Breast epithelium (tissue), 4 donors: Measurements from ENCODE around the gene GAS7. TPM values are rescaled to one million over a fixed set of nuclear protein-coding genes. Genes with fewer than 3 reads are reported as not detected.

Source experiments
- DNase-seq, 2 donors: peaks; one replicate each; pipeline ENCODE4 v3.0.0-alpha.2; 2019; ENCODE audit warnings: low spot score in 2 of 2
- H3K27ac ChIP-seq, 2 donors: fragments of 200-600 bp; sonication (generic) in 1 of 2; one replicate each; pipeline ENCODE4 v1.5.1; 2016 to 2019; ENCODE audit warnings: mild to moderate bottlenecking in 1 of 2
- H3K27me3 ChIP-seq, 2 donors: fragments of 200-600 bp; sonication (generic) in 1 of 2; one replicate each; pipeline versions ENCODE4 v1.5.1 to v1.6.0; 2017 to 2019; ENCODE audit warnings: control low read depth in 1 of 2, mild to moderate bottlenecking in 1 of 2
- H3K36me3 ChIP-seq: fragments of 200-600 bp; one replicate; pipeline ENCODE4 v1.5.1; 2019
- H3K4me1 ChIP-seq, 2 donors: fragments of 200-600 bp; sonication (generic); one replicate each; pipeline ENCODE4 v1.5.1; 2016 to 2019; ENCODE audit warnings: control low read depth in 1 of 2
- H3K4me3 ChIP-seq, 3 donors: fragments of 200-600 bp; sonication (generic); 1 replicate in 2 of 3; 2 replicates in 1 of 3; pipeline ENCODE4 v1.5.1; 2016 to 2019; ENCODE audit warnings: mild to moderate bottlenecking in 3 of 3, moderate library complexity in 2 of 3
- H3K9me3 ChIP-seq, 2 donors: fragments of 200-600 bp; sonication (generic) in 1 of 2; one replicate each; pipeline ENCODE4 v1.5.1; 2016 to 2019; ENCODE audit warnings: control low read depth in 1 of 2
- POLR2A ChIP-seq: fragments of 450-650 bp; IDR thresholded peaks from one replicate; pipeline ENCODE4 v1.6.1; 2016; ENCODE audit warnings: antibody characterized with exemption, mild to moderate bottlenecking, moderate library complexity
- POLR2AphosphoS5 ChIP-seq, 3 donors: sonication (generic); formaldehyde crosslinking; IDR thresholded peaks; one replicate each; pipeline ENCODE4 v1.6.1; 2017; ENCODE audit warnings: antibody characterized with exemption in 3 of 3
- intact Hi-C: fragments of 100-400 bp; cut with DNase I; formaldehyde crosslinking; loops from one replicate; pipeline ENCODE4 v1.15.1; 2023; ENCODE audit warnings: low total_unique reads
- total RNA-seq, 3 donors: library from RNA; depleted of rRNA; stranded (reverse); fragments of >200 nt; gene quantifications; one replicate each; pipeline ENCODE4 v1.1.0, GENCODE V29; 2016
- TF ChIP-seq, protein P1 (sequence below), 3 donors: fragments of 450-650 bp; IDR thresholded peaks; one replicate each; pipeline ENCODE4 v1.5.1; 2016 to 2017; ENCODE audit warnings: antibody characterized with exemption in 3 of 3, mild to moderate bottlenecking in 3 of 3, moderate library complexity in 3 of 3

Gene GAS7
- total RNA-seq, 3 donors from 2014 or later, result 21.8 to 62.2 (median 33.4) TPM

DNA sequence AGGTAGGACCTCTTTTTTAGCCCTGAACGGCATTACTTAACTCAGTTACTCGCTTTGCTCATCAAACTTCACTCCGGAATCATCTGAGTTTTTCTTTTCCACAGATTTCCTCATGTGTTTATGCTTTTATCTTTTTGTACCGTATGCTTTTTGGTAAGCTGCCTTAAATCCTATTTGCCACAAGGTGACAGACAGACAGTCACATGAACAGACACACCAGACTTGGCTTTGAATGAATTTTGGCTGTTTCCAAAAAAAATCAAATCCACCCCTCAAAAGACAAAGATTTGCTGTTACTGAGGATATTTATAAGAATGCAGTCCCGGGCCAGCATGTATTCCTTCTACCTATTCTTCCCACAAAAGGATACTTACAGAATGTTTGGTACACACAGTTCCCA is 10.9 kb downstream of the GAS7 start:
- no peaks in the 10 kb centered on the region for H3K9me3 ChIP-seq
- no peaks in the 10 kb centered on the region for H3K4me1 ChIP-seq
- no peaks in the 10 kb centered on the region for H3K36me3 ChIP-seq
- H3K27ac ChIP-seq, result no peak overlapping the region
- intact Hi-C loops, result no loop called here
- H3K4me3 ChIP-seq, result no peak overlapping the region
- no peak for DNase-seq
- no peaks in the 10 kb centered on the region for H3K27me3 ChIP-seq
- TF ChIP-seq POLR2AphosphoS5 (IDR thresholded peaks at IDR 0.05), result no peak
- TF ChIP-seq, protein P1, sequence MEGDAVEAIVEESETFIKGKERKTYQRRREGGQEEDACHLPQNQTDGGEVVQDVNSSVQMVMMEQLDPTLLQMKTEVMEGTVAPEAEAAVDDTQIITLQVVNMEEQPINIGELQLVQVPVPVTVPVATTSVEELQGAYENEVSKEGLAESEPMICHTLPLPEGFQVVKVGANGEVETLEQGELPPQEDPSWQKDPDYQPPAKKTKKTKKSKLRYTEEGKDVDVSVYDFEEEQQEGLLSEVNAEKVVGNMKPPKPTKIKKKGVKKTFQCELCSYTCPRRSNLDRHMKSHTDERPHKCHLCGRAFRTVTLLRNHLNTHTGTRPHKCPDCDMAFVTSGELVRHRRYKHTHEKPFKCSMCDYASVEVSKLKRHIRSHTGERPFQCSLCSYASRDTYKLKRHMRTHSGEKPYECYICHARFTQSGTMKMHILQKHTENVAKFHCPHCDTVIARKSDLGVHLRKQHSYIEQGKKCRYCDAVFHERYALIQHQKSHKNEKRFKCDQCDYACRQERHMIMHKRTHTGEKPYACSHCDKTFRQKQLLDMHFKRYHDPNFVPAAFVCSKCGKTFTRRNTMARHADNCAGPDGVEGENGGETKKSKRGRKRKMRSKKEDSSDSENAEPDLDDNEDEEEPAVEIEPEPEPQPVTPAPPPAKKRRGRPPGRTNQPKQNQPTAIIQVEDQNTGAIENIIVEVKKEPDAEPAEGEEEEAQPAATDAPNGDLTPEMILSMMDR (IDR thresholded peaks at IDR 0.05), result no peak
- TF ChIP-seq POLR2A, result no peak

DNA sequence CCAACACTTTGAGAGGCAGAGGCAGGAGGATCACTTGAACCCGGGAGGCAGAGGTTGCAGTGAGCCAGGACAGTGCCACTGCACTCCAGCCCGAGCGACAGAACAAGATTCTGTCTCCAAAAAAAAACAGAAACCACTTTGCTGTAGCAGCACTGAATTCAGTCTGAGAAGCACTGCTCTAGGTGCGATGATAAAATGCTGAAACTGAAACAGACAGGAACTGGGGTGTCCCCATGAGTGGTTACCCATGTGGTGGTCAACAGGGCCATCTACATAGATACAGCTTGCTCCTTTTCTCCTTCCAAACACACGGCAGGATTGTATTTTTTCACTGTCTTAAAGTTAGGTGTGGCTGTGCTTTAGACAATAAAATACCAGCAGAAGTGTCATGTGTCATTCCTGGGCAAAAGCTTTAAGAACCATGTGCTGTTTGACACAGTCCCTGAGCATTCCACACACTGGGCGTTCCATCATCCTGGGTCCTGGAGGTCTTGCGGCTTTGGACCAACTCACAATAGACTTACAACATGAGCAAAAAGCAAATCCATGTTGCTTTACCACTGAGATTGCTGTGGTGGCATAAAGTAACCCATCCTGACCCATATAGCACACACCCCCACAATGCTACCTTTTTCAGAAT is 11.5 kb downstream of the GAS7 start:
- H3K4me1 ChIP-seq, result no peaks in the 10 kb centered on the region
- H3K9me3 ChIP-seq, result no peaks in the 10 kb centered on the region
- intact Hi-C loops, result no loop called here
- no peaks in the 10 kb centered on the region for H3K36me3 ChIP-seq
- no peak for DNase-seq
- H3K27ac ChIP-seq, result no peak overlapping the region
- H3K27me3 ChIP-seq, result no peaks in the 10 kb centered on the region
- no peak overlapping the region for H3K4me3 ChIP-seq
- TF ChIP-seq, protein P1 (IDR thresholded peaks at IDR 0.05), result no peak
- TF ChIP-seq POLR2A (no peak), POLR2AphosphoS5 (IDR thresholded peaks at IDR 0.05) (no peak)

- no peaks in the 10 kb centered on the region for H3K27me3 ChIP-seq
- DNase-seq, result no peak
- no peaks in the 10 kb centered on the region for H3K36me3 ChIP-seq
- intact Hi-C loops, result no loop called here
- H3K4me1 ChIP-seq, result no peaks in the 10 kb centered on the region
- TF ChIP-seq, protein P1 (IDR thresholded peaks at IDR 0.05), result no peak
- TF ChIP-seq POLR2AphosphoS5 (IDR thresholded peaks at IDR 0.05) (no peak), POLR2A (no peak)
- H3K9me3 ChIP-seq, result no peaks in the 10 kb centered on the region
- no peak overlapping the region for H3K27ac ChIP-seq
- H3K4me3 ChIP-seq, result no peak overlapping the region
These were observed 14.2 kb downstream of the GAS7 start for GRCh38 chr17:10183931-10184930.

DNA sequence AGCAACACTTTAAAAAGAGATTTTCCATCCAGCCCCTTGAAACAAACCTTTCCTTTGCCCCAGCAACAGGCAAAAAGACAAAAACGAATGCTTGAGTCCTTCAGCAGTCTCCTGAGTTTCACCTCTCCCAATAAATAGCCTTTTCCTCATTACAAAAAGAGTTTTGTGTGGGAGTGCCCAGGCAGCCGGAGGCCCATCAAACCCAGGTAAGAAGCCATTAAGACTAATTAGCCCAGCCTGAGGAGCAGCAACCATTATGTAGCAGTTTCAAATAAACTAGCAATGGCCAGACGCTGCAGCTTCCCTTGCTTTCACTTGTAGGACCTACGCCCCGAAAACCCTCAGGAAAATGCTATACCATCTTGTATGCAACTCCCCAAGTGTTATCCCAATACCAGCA is 15.6 kb downstream of the GAS7 start:
- H3K36me3 ChIP-seq, result no peaks in the 10 kb centered on the region
- intact Hi-C loops, result no loop called here
- TF ChIP-seq, protein P1 (IDR thresholded peaks at IDR 0.05), result no peak
- TF ChIP-seq POLR2A (no peak), POLR2AphosphoS5 (IDR thresholded peaks at IDR 0.05) (no peak)
- no peak overlapping the region for H3K27ac ChIP-seq
- no peaks in the 10 kb centered on the region for H3K4me1 ChIP-seq
- no peak for DNase-seq
- no peak overlapping the region for H3K4me3 ChIP-seq
- H3K27me3 ChIP-seq, result no peaks in the 10 kb centered on the region
- no peaks in the 10 kb centered on the region for H3K9me3 ChIP-seq

DNA sequence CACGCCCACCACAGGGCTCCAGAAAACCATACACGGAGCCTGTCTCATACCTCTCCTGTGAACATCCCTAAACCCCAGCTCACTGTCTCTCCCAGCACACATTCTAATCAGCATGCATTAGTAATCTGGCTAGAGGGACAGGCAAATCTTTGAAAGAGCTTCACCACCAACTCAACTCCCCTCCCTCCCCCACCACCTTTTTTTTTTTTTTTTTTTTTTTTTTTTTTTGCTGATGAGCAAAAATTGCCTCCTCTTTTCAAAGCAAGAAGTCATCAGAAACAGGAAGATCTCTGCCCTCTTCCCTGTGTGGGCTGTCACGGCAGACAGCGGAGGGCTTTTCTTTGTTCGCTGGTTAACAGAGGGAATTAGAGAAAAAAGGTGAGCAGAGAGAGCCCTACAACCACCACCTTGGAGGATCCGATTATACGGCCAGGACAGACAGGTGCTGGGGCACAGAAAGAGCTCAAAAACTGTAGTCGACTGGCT is 19.9 kb downstream of the GAS7 start:
- Histone ChIP-seq H3K9me3 (no peaks in the 10 kb centered on the region), H3K36me3 (no peaks in the 10 kb centered on the region), H3K27me3 (no peaks in the 10 kb centered on the region), H3K27ac (peak overlapping the region in 1 of 2 donors; percentile 4), H3K4me1 (no peaks in the 10 kb centered on the region), H3K4me3 (no peak overlapping the region)
- TF ChIP-seq POLR2AphosphoS5 (IDR thresholded peaks at IDR 0.05), result no peak
- intact Hi-C loops, result no loop called here
- no peak for DNase-seq
